Activated naive CD8-positive, alpha-beta T cell treated with anti-CD3 and anti-CD28 coated beads, Interleukin-2, amount 50 U/mL, for 16 hours (primary cell): ENCODE data around the gene ZIC5.

Source experiments
- DNase-seq: peaks from one replicate; pipeline ENCODE4 v3.0.0-alpha.2; 2020; ENCODE audit warnings: low read depth, low spot score

The ZIC5 gene

GRCh38 chr13:99976575-99976974 lies 5.0 kb upstream of the ZIC5 start:
- no peak for DNase-seq

- DNase-seq, result no peak
Measured at GRCh38 chr13:99975626-99976025, 4.1 kb upstream of the ZIC5 start.

GRCh38 chr13:99974939-99975561 lies 3.5 kb upstream of the ZIC5 start:
- no peak for DNase-seq

GRCh38 chr13:99974296-99974938 lies 2.9 kb upstream of the ZIC5 start:
- DNase-seq, result no peak

GRCh38 chr13:99973808-99974185 lies 2.2 kb upstream of the ZIC5 start:
- DNase-seq, result no peak

- DNase-seq, result no peak
Measured at GRCh38 chr13:99973163-99973807, 1.7 kb upstream of the ZIC5 start.

GRCh38 chr13:99972190-99972731 lies 694 bp upstream of the ZIC5 start:
- no peak for DNase-seq

GRCh38 chr13:99970651-99971575 lies 654 bp downstream of the ZIC5 start:
- DNase-seq, result no peak

- DNase-seq, result no peak
Measured at GRCh38 chr13:99969919-99970650, 1.5 kb downstream of the ZIC5 start.

- DNase-seq, result no peak
Measured at GRCh38 chr13:99969453-99969918, 2.1 kb downstream of the ZIC5 start.

- no peak for DNase-seq
Measured at GRCh38 chr13:99968521-99969452, 2.8 kb downstream of the ZIC5 start.

GRCh38 chr13:99967869-99968520 lies 3.6 kb downstream of the ZIC5 start:
- DNase-seq, result no peak

GRCh38 chr13:99967498-99967868 lies 4.1 kb downstream of the ZIC5 start:
- no peak for DNase-seq

GRCh38 chr13:99966064-99966805 lies 5.3 kb downstream of the ZIC5 start:
- no peak for DNase-seq

GRCh38 chr13:99965329-99966000 lies 6.1 kb downstream of the ZIC5 start:
- no peak for DNase-seq

GRCh38 chr13:99963816-99964339 lies 7.7 kb downstream of the ZIC5 start:
- no peak for DNase-seq

- no peak for DNase-seq
Measured at GRCh38 chr13:99962242-99962641, 9.3 kb downstream of the ZIC5 start.

- DNase-seq, result no peak
Measured at GRCh38 chr13:99961636-99962035, 9.9 kb downstream of the ZIC5 start.
